Psoas muscle (tissue), 8 donors: ENCODE data around the gene MRC2. TPM values are rescaled to one million over a fixed set of nuclear protein-coding genes. Genes with fewer than 3 reads are reported as not detected.

ENCODE experiments used
- ATAC-seq, 4 donors: fragments of 200-7000 bp; cut with Tn5 transposase; one replicate each; pipeline ENCODE4 v1.9.1; 2020; ENCODE audit warnings: moderate library complexity in 3 of 4, mild to moderate bottlenecking in 2 of 4
- DNase-seq, 2 donors: peaks; one replicate each; pipeline ENCODE4 v3.0.0-alpha.2; 2020
- H3K27ac ChIP-seq: fragments of 200-600 bp; one replicate; pipeline ENCODE4 v1.8.0; 2022
- H3K27me3 ChIP-seq, 3 donors: fragments of 200-600 bp in 1 of 3; one replicate each; pipeline versions ENCODE4 v1.6.1 to v1.8.0; 2013 to 2022; ENCODE audit warnings: low read length in 2 of 3, mild to moderate bottlenecking in 2 of 3, moderate library complexity in 1 of 3; ENCODE audit not compliant: insufficient read depth in 3 of 3
- H3K36me3 ChIP-seq, 2 donors: fragments of 200-600 bp in 1 of 2; one replicate each; pipeline versions ENCODE4 v1.6.1 to v1.8.0; 2013 to 2022; ENCODE audit warnings: low read depth in 1 of 2, mild to moderate bottlenecking in 1 of 2, moderate library complexity in 1 of 2; ENCODE audit not compliant: insufficient read depth in 1 of 2
- H3K4me1 ChIP-seq: fragments of 200-600 bp; one replicate; pipeline ENCODE4 v1.8.0; 2022
- H3K4me3 ChIP-seq: fragments of 200-600 bp; one replicate; pipeline ENCODE4 v1.8.0; 2022; ENCODE audit warnings: mild to moderate bottlenecking
- H3K9me3 ChIP-seq: fragments of 200-600 bp; one replicate; pipeline ENCODE4 v1.8.0; 2022
- CTCF ChIP-seq: fragments of 200-600 bp; IDR thresholded peaks from one replicate; pipeline ENCODE4 v1.8.0; 2022; ENCODE audit warnings: antibody characterized with exemption
- WGBS, 3 donors: extraction: QIAGEN DNeasy Blood & Tissue Kit; methylation state at CpG; one replicate each; pipeline versions ENCODE4 v1.1.6 to v1.1.7; 2013; 5-methylcytosine and 5-hydroxymethylcytosine counted together
- intact Hi-C, 2 donors: fragments of 100-400 bp; cut with DNase I; formaldehyde crosslinking; loops; one replicate each; pipeline versions ENCODE4 v1.11.0 to v1.14.2; 2022
- polyA plus RNA-seq, 3 donors: library from polyadenylated mRNA; stranded (reverse); fragments of 200-250 nt; gene quantifications; one replicate each; pipeline ENCODE4 v1.2.3, GENCODE V29; 2013
- total RNA-seq, 4 donors: library from RNA; stranded (reverse); fragmentation: NEBNext Ultra II Directional in 2 of 4; extraction: Animal tissue kit (Norgen Biotek cat#: 25700) in 2 of 4; gene quantifications; one replicate each; pipeline versions ENCODE4 v1.2.1 to v1.2.4, GENCODE V29; 2021 to 2023
- donor health status: healthy with polysubstance abuse.
- donor health status: DM: no; HTN: no; CAD: no; lungs with moderate emphysema.
- donor health status: Bipolar disorder and iron deficiency.
- donor health status: healthy.
- donor health status: DM: yes; HTN: yes; CAD: no.
- donor health status: DM: no; HTN: no; CAD: no.
- donor health status: DM: no; HTN: no; CAD: no.
- donor health status: DM: yes; HTN: yes; CAD: no.

MRC2 gene
- total and polyA plus RNA-seq, 7 donors, result 3.5 to 17.5 (median 5.9) TPM

GRCh38 chr17:62716834-62717588 lies 89.5 kb downstream of the MRC2 start:
- no peak for DNase-seq
- H3K9me3 ChIP-seq, result no peaks in the 10 kb centered on the region
- H3K27ac ChIP-seq, result no peak overlapping the region
- H3K36me3 ChIP-seq, result no peaks in the 10 kb centered on the region
- H3K27me3 ChIP-seq, result peaks cover 0 to 4% (median 2%) of the 10 kb centered on the region in 3 donors
- no peak overlapping the region for H3K4me3 ChIP-seq
- WGBS, 3 donors, result 90 to 93% (median 92%) methylated on average over 22 to 23 of the region's 23 CpGs
- no peaks in the 10 kb centered on the region for H3K4me1 ChIP-seq
- no peak for TF ChIP-seq CTCF
- ATAC-seq, result no peak
- intact Hi-C loops, result no loop called here

GRCh38 chr17:62717589-62717855 lies 90.1 kb downstream of the MRC2 start:
- DNase-seq (no peak), ATAC-seq (no peak)
- Histone ChIP-seq H3K27me3 (peaks cover 0 to 4% (median 2%) of the 10 kb centered on the region in 3 donors), H3K9me3 (no peaks in the 10 kb centered on the region), H3K36me3 (no peaks in the 10 kb centered on the region), H3K4me1 (no peaks in the 10 kb centered on the region), H3K4me3 (no peak overlapping the region), H3K27ac (no peak overlapping the region)
- no peak for TF ChIP-seq CTCF
- intact Hi-C loops, result no loop called here
- 91 to 96% (median 93%) methylated on average over 6 of the region's 6 CpGs for WGBS, 3 donors

DNA sequence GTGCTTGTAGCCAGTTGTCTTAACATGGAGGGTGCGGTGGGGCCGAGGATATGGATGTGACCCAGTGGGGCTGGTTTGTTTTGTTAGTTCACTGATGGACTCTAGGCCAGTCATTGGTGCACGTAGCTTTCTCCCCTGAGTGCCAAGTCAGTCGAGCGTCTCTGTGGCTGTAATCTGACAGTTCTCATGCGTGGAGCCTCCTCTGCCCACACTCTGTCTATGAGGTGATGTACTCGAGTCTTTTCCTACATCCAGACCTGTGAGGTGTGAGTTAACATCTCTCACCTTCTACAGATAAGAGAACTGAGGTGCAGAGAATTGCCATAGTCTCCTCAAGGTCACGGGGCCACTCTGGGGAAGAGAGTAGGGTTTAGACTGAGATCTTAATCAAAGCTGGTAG lies 90.4 kb downstream of the MRC2 start:
- 89 to 95% (median 93%) methylated on average over 8 of the region's 8 CpGs for WGBS, 3 donors
- peaks cover 0 to 4% (median 2%) of the 10 kb centered on the region in 3 donors for H3K27me3 ChIP-seq
- ATAC-seq (no peak), DNase-seq (no peak)
- H3K36me3 ChIP-seq, result no peaks in the 10 kb centered on the region
- H3K27ac ChIP-seq, result no peak overlapping the region
- intact Hi-C loops, result no loop called here
- H3K4me1 ChIP-seq, result no peaks in the 10 kb centered on the region
- no peak for TF ChIP-seq CTCF
- H3K9me3 ChIP-seq, result no peaks in the 10 kb centered on the region
- H3K4me3 ChIP-seq, result no peak overlapping the region

DNA sequence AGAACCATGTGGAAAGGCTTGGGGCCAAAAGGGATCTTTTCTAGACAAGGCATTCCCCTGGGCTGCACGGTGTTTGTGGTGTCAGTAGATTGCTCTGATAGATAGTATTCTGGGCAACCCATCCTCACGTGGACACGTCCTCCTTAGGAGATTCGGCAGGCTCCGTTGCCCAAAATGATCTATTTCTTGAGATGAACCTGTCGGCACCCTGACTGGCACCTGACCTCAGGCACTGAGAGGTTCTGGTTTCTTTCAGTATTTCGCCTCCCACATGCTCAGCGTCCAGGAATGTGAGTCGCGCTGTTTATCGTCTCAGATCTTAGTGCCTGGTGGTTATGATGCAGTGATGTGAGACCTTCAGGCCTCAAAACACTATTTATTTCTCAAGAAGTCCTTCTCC lies 91.0 kb downstream of the MRC2 start:
- no peaks in the 10 kb centered on the region for H3K36me3 ChIP-seq
- H3K27me3 ChIP-seq, result peaks cover 0 to 4% (median 2%) of the 10 kb centered on the region in 3 donors
- DNase-seq, result no peak
- no peaks in the 10 kb centered on the region for H3K9me3 ChIP-seq
- intact Hi-C loops, result no loop called here
- TF ChIP-seq CTCF, result no peak
- no peak overlapping the region for H3K27ac ChIP-seq
- 76 to 81% (median 80%) methylated on average over 11 of the region's 11 CpGs for WGBS, 3 donors
- H3K4me1 ChIP-seq, result no peaks in the 10 kb centered on the region
- no peak for ATAC-seq
- H3K4me3 ChIP-seq, result no peak overlapping the region

- Histone ChIP-seq H3K9me3 (no peaks in the 10 kb centered on the region), H3K4me3 (no peak overlapping the region), H3K27ac (no peak overlapping the region), H3K27me3 (peaks cover 0 to 11% (median 4%) of the 10 kb centered on the region in 3 donors), H3K4me1 (peaks cover 3% of the 10 kb centered on the region), H3K36me3 (no peaks in the 10 kb centered on the region)
- TF ChIP-seq CTCF, result no peak
- intact Hi-C loops, result no loop called here
- ATAC-seq, result no peak
- 88 to 100% (median 100%) methylated on average over 1 of the region's 1 CpG for WGBS, 3 donors
- no peak for DNase-seq
These were observed 92.1 kb downstream of the MRC2 start for GRCh38 chr17:62719586-62719985.
